Activated CD4-positive, alpha-beta memory T cell treated with anti-CD3 and anti-CD28 coated beads for 36 hours (primary cell): ENCODE measurements around the gene PON2. TPM values are rescaled to one million over a fixed set of nuclear protein-coding genes. Genes with fewer than 3 reads are reported as not detected.
A peak's percentile ranks its signal among the peaks of the same experiment; 100 is the strongest.

Experiments used
- CTCF ChIA-PET: fragments of 350-600 bp; sonication (Branson Sonifier 250); formaldehyde crosslinking; loops from one replicate; lab custom pipeline; 2021; ENCODE audit warnings: antibody characterized with exemption, inconsistent platforms; lab: Charles Lee
- POLR2A ChIA-PET: fragments of 350-600 bp; sonication (Branson Sonifier 250); formaldehyde crosslinking; loops from one replicate; lab custom pipeline; 2021; ENCODE audit warnings: antibody characterized with exemption; lab: Charles Lee
- DNase-seq: peaks from one replicate; pipeline ENCODE4 v3.0.0-alpha.2; 2020
- H3K27ac Mint-ChIP-seq: one replicate; pipeline ENCODE4 v1.8.0; 2021; ENCODE audit warnings: mixed read lengths
- H3K27me3 Mint-ChIP-seq: one replicate; pipeline ENCODE4 v1.8.0; 2021; ENCODE audit warnings: mixed read lengths
- H3K36me3 Mint-ChIP-seq: one replicate; pipeline ENCODE4 v1.8.0; 2021; ENCODE audit warnings: mixed read lengths
- H3K4me1 Mint-ChIP-seq: one replicate; pipeline ENCODE4 v1.8.0; 2021; ENCODE audit warnings: low read depth, mixed read lengths
- H3K4me3 Mint-ChIP-seq: one replicate; pipeline ENCODE4 v1.8.0; 2021; ENCODE audit warnings: mild to moderate bottlenecking, mixed read lengths
- H3K9me3 Mint-ChIP-seq: one replicate; pipeline ENCODE4 v1.8.0; 2021; ENCODE audit warnings: mixed read lengths
- intact Hi-C: fragments of 100-400 bp; cut with micrococcal nuclease; formaldehyde crosslinking; loops from one replicate; pipeline ENCODE4 v1.15.1; 2023
- total RNA-seq, 2 experiments: library from RNA; stranded (reverse); gene quantifications; one replicate each; pipeline ENCODE4 v1.2.3, GENCODE V29; 2021

The PON2 gene
- total RNA-seq, 2 experiments from 2014 or later: 3.6 to 5.0 TPM

- ChIA-PET POLR2A (no interaction called here), CTCF (no interaction called here)
- Mint-ChIP-seq H3K4me3 (no peak overlapping the region), H3K9me3 (no peaks in the 10 kb centered on the region), H3K36me3 (no peaks in the 10 kb centered on the region), H3K27me3 (peaks cover 1% of the 10 kb centered on the region), H3K4me1 (no peaks in the 10 kb centered on the region), H3K27ac (no peak overlapping the region)
- intact Hi-C loops: no loop called here
- no peak for DNase-seq
Observed at GRCh38 chr7:95421000-95421846, 13.6 kb downstream of the PON2 start.

GRCh38 chr7:95412075-95412474 lies 22.8 kb downstream of the PON2 start:
- Mint-ChIP-seq H3K9me3 (no peaks in the 10 kb centered on the region), H3K27me3 (no peaks in the 10 kb centered on the region), H3K36me3 (peaks cover 1% of the 10 kb centered on the region), H3K4me1 (no peaks in the 10 kb centered on the region), H3K27ac (no peak overlapping the region), H3K4me3 (no peak overlapping the region)
- CTCF ChIA-PET: interaction anchor here (1.8 kb wide), 1 partner anchor 16 kb away, joined by 5 read pairs; the partner anchor contains the start of gene PON3
- DNase-seq: no peak
- intact Hi-C loops: no loop called here
- POLR2A ChIA-PET: interaction anchor here (0.9 kb wide), 1 partner anchor 16 kb away, joined by 3 read pairs; the partner anchor contains the start of gene PON3

- ChIA-PET POLR2A (interaction anchor here (0.9 kb wide), 1 partner anchor 16 kb away, joined by 3 read pairs; the partner anchor contains the start of gene PON3), CTCF (interaction anchor here (1.8 kb wide), 1 partner anchor 16 kb away, joined by 5 read pairs; the partner anchor contains the start of gene PON3)
- Mint-ChIP-seq H3K9me3 (no peaks in the 10 kb centered on the region), H3K4me3 (no peak overlapping the region), H3K36me3 (peaks cover 1% of the 10 kb centered on the region), H3K27me3 (no peaks in the 10 kb centered on the region), H3K4me1 (no peaks in the 10 kb centered on the region), H3K27ac (no peak overlapping the region)
- no peak for DNase-seq
- intact Hi-C loops: no loop called here
Observed at GRCh38 chr7:95411666-95412065, 23.2 kb downstream of the PON2 start.

- H3K36me3 Mint-ChIP-seq: peaks cover under 1% of the 10 kb centered on the region
- CTCF ChIA-PET: interaction anchor here (1.8 kb wide), 1 partner anchor 15 kb away, joined by 5 read pairs; the partner anchor contains the start of gene PON3
- no peak overlapping the region for H3K27ac Mint-ChIP-seq
- intact Hi-C loops: no loop called here
- H3K9me3 Mint-ChIP-seq: no peaks in the 10 kb centered on the region
- H3K4me3 Mint-ChIP-seq: no peak overlapping the region
- no peaks in the 10 kb centered on the region for H3K4me1 Mint-ChIP-seq
- POLR2A ChIA-PET: interaction anchor here (0.9 kb wide), 1 partner anchor 15 kb away, joined by 3 read pairs; the partner anchor contains the start of gene PON3
- DNase-seq: no peak
- no peaks in the 10 kb centered on the region for H3K27me3 Mint-ChIP-seq
Observed at GRCh38 chr7:95411036-95411435, 23.8 kb downstream of the PON2 start.

- Mint-ChIP-seq H3K4me1 (no peaks in the 10 kb centered on the region), H3K9me3 (no peaks in the 10 kb centered on the region), H3K4me3 (no peak overlapping the region), H3K27ac (no peak overlapping the region), H3K36me3 (no peaks in the 10 kb centered on the region), H3K27me3 (no peaks in the 10 kb centered on the region)
- ChIA-PET POLR2A (no interaction called here), CTCF (no interaction called here)
- no peak for DNase-seq
- intact Hi-C loops: no loop called here
Observed at GRCh38 chr7:95407751-95408150, 27.1 kb downstream of the PON2 start.

GRCh38 chr7:95405800-95406199 lies 29.0 kb downstream of the PON2 start:
- ChIA-PET CTCF (no interaction called here), POLR2A (no interaction called here)
- Mint-ChIP-seq H3K9me3 (no peaks in the 10 kb centered on the region), H3K36me3 (no peaks in the 10 kb centered on the region), H3K4me3 (no peak overlapping the region), H3K27me3 (no peaks in the 10 kb centered on the region), H3K27ac (no peak overlapping the region), H3K4me1 (no peaks in the 10 kb centered on the region)
- DNase-seq: no peak
- intact Hi-C loops: no loop called here

GRCh38 chr7:95405208-95405607 lies 29.6 kb downstream of the PON2 start:
- CTCF ChIA-PET: no interaction called here
- intact Hi-C loops: no loop called here
- DNase-seq: no peak

GRCh38 chr7:95404316-95404865 lies 30.4 kb downstream of the PON2 start:
- POLR2A ChIA-PET: no interaction called here
- Mint-ChIP-seq H3K4me1 (no peaks in the 10 kb centered on the region), H3K36me3 (no peaks in the 10 kb centered on the region), H3K9me3 (no peaks in the 10 kb centered on the region), H3K4me3 (no peak overlapping the region), H3K27ac (no peak overlapping the region), H3K27me3 (peaks cover 3% of the 10 kb centered on the region)
- DNase-seq: no peak
- CTCF ChIA-PET: no interaction called here
- intact Hi-C loops: no loop called here

More at GRCh38 chr7:95405208-95405607, 29.6 kb downstream of the PON2 start:
- POLR2A ChIA-PET: no interaction called here
- H3K4me1 Mint-ChIP-seq: no peaks in the 10 kb centered on the region
- no peaks in the 10 kb centered on the region for H3K36me3 Mint-ChIP-seq
- H3K27ac Mint-ChIP-seq: no peak overlapping the region
- H3K9me3 Mint-ChIP-seq: no peaks in the 10 kb centered on the region
- peaks cover 3% of the 10 kb centered on the region for H3K27me3 Mint-ChIP-seq
- no peak overlapping the region for H3K4me3 Mint-ChIP-seq

GRCh38 chr7:95398155-95398940 lies 36.5 kb downstream of the PON2 start:
- H3K36me3 Mint-ChIP-seq: no peaks in the 10 kb centered on the region
- no peak for DNase-seq
- intact Hi-C loops: loop anchor here (10.0 kb wide), 1 partner anchor 76 kb away; no protein-coding TSS in a partner anchor
- no peak overlapping the region for H3K4me3 Mint-ChIP-seq
- no peaks in the 10 kb centered on the region for H3K4me1 Mint-ChIP-seq
- POLR2A ChIA-PET: no interaction called here
- peaks cover 35% of the 10 kb centered on the region for H3K27me3 Mint-ChIP-seq
- no peaks in the 10 kb centered on the region for H3K9me3 Mint-ChIP-seq
- no peak overlapping the region for H3K27ac Mint-ChIP-seq
- CTCF ChIA-PET: no interaction called here

GRCh38 chr7:95397381-95397780 lies 37.4 kb downstream of the PON2 start:
- ChIA-PET CTCF (interaction anchor here (1.7 kb wide), 1 partner anchor 80 kb away, joined by 6 read pairs; no protein-coding TSS in a partner anchor), POLR2A (no interaction called here)
- Mint-ChIP-seq H3K4me1 (no peaks in the 10 kb centered on the region), H3K27me3 (peaks cover 39% of the 10 kb centered on the region), H3K27ac (no peak overlapping the region), H3K4me3 (no peak overlapping the region), H3K36me3 (no peaks in the 10 kb centered on the region), H3K9me3 (no peaks in the 10 kb centered on the region)
- DNase-seq: no peak
- intact Hi-C loops: loop anchor here (10.0 kb wide), 1 partner anchor 77 kb away; no protein-coding TSS in a partner anchor

GRCh38 chr7:95396136-95397032 lies 38.4 kb downstream of the PON2 start, which contains the start of gene PON3:
Gene PON3, minus strand, starts transcription at chr7:95396375. Its CDS starts 25 bp downstream, at chr7:95396350.
- Mint-ChIP-seq H3K36me3 (no peaks in the 10 kb centered on the region), H3K27ac (no peak within 1 kb of the TSS), H3K4me3 (peak within 1 kb of the TSS; percentile 36), H3K27me3 (peaks cover 39% of the 10 kb centered on the region), H3K4me1 (no peaks in the 10 kb centered on the region), H3K9me3 (no peaks in the 10 kb centered on the region)
- intact Hi-C loops: loop anchor here (10.0 kb wide), 1 partner anchor 78 kb away; no protein-coding TSS in a partner anchor
- ChIA-PET CTCF (interaction anchor here (0.7 to 1.7 kb wide), 3 partner anchors 15 to 81 kb away, joined by 3 to 6 read pairs (median 5); no protein-coding TSS in a partner anchor), POLR2A (interaction anchor here (0.8 kb wide), 1 partner anchor 15 kb away, joined by 3 read pairs; no protein-coding TSS in a partner anchor)
- peak; percentile 30 for DNase-seq
